Limb (tissue), 2 donors: Measurements from ENCODE around the gene SGPP2.
"Not testable (repeated sequence)": the region's sequence is repeated elsewhere in the genome, so short reads cannot be mapped to it uniquely, and the experiment has no call there.

Experiments used
- DNase-seq, 2 donors: peaks; one replicate each; pipeline ENCODE4 v3.0.0-alpha.2; 2016; ENCODE audit errors: extremely low spot score in 2 of 2

SGPP2 gene

DNA sequence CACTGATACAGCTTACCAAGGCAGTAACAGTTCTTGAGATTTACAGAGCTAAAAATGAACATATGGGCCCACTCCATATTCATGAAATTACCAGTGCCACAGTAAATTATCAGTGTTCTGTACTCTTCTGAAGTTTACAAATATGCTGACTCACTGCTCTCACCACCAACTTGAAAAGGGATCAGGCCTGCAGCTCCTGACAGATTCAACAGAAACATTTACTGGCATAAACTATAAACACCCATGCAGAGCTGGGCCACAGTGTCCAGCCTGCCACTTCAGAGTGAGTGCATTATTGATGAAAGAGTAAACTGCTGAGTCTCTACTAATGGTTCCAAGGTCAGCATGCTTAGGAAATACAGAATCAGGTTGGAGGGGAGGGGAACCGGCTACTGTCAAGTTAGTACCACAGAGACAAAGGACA is 148.4 kb downstream of the SGPP2 start:
- no peak for DNase-seq

DNA sequence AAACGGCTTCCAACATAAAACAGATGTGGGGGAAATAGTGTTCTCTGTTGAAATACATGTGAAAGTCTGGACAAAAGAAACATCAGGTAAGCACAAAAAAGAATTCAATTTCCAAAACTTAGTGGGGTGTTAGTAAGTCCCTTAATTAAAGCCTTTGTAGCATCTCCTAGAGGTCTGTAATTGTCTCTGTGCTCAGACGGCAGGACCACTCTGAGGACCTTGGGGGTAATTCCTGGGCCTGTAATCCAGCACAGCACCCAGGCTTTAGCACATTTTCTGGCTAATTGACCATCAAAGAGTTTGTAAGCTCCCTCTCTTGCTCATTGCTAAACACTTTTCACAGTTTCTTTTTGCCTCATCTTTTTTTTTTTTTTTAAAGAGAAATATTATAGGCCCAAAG is 151.3 kb downstream of the SGPP2 start:
- no peak for DNase-seq

DNA sequence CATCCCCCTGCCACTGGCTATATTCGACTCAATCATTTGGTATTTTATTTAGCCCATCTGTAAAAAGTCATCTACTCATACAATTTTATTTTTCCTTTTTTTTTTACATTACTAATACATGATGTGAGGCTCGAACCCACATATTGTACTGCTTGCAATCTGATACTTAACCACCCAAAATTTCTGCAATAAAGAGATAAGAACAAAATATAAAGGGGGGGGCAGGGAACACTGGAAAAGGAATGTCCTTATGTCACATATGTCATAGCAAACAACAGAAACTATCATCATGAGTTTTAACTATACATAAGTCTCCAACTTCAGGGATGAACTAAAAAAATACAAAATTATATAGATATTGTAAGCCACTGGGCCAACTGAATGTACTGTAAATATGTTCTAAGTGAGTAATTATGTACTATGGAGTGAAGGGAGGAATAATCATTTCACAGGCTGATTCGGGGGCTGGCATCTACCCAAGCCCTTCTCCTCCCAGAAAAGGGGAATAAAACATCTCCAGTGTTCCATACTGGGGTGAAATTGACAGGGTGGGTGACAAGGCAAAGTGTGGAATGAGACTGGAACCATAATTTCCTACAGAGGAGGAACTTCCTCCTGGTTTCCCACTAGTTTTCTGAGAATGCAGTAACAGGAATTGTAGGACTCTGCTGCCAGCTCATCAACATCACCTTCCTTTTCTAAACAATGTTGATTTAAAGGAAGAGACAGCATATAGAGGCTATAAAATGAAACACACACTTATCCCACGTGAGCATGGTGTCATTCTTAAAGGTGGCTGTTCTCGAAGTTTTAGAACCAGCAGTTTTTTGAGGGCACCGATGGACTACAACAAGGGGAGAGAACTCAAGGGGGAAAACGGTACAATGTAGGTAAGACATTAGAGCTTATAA is 152.1 kb downstream of the SGPP2 start:
- DNase-seq, result no peak

DNA sequence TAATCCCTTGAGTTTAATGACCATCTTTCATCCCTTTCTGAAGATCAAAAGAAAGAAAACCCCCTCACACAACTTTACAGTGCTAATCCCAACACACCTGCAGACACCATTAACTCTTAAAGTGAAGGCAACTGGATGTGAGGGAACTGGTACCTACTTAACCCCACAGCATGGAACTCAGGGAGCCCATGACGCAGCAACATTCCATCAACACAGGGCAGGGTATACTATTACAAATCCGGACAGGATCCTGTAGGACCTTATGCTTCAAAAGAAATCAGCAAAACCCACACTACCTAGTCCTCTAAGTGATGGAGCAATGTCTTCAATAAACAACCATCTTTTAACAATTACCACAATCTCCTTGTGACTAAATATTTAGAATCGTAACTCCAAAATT is 153.0 kb downstream of the SGPP2 start:
- no peak for DNase-seq

DNA sequence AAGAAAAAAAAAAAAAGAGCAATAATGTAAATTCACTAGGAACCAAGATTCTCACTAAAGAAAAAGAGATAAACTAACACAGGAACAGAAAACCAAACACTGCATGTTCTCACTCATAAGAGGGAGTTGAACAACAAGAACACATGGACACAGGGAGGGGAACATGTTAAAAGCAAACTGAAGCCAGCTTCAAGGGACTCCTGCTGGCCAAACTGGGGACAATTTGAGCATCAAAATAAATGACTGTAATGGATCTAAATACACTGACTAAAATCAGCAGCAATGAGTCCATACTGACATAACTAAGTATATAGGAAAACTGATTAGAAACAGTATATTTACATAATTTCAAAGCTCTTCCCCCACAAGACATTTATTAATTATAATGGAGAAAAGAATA is 158.6 kb downstream of the SGPP2 start:
- DNase-seq, result no peak

DNA sequence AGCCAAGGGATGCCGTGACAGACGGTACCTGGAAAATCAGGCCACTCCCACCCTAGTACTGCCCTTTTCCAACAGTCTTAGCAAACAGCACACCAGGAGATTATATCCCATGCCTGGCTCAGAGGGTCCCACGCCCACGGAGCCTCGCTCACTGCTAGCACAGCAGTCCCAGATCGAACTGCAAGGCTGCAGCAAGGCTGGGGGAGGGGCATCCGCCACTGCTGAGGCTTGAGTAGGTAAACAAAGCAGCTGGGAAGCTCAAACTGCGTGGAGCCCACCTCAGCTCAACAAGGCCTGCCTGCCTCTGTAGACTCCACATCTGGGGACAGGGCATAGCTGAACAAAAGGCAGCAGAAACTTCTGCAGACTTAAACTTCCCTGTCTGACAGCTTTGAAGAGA is 160.2 kb downstream of the SGPP2 start:
- not testable (repeated sequence) for DNase-seq

DNA sequence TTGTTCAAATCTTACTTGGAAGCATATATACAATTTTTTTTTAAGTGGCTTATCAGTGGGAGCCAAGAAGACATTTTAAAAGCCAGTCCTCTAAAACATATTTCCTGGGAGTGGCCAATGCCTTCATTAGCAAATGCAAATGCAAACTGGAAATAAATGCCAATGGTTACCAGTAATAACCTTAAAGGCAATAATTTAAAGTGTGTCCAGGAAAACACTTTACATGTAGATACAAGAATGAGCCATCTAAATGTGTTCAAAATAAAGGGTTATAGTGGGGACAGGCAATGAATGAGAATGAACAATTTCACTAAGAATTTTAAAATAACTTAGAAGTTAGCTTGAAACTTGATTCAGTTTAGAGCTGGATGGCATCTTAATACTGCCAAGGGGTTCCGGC is 167.3 kb downstream of the SGPP2 start:
- no peak for DNase-seq

DNA sequence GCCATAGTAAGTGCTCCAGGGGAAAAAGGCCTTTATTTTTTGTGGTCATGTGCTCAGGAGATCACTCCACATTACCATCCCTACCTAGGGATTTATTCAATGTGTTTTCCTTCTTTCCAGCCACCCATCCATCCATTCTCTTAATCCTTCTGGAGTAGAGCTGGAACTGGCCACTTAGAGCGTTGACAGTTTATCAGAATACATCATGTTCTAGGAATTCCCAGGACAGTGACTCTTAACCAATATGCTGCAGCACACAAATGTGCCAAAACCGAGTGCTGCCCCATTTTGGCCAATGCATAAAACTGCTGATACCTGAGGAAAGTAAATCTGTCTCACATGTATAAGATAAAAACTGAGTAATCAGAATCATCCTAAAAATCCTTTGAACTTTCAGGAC is 167.8 kb downstream of the SGPP2 start:
- no peak for DNase-seq

DNA sequence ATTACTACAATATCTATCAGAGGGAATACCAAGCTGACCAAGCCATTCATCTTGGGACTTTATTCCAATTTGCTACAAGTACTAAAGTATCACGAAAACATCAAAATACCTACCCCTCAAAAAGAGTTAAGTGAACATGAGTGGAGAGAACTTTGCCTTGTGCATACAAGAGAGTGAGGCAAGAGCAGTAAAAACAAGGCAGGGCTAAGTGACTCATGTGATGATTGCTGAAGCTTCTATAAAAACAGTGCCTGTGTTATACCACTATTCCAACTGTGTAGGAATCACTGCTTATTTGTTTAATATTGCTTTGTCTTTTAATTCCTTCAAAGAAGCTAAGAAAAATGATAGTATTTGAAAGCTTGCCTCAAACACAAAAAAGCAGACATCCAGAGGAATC is 170.3 kb downstream of the SGPP2 start:
- no peak for DNase-seq

DNA sequence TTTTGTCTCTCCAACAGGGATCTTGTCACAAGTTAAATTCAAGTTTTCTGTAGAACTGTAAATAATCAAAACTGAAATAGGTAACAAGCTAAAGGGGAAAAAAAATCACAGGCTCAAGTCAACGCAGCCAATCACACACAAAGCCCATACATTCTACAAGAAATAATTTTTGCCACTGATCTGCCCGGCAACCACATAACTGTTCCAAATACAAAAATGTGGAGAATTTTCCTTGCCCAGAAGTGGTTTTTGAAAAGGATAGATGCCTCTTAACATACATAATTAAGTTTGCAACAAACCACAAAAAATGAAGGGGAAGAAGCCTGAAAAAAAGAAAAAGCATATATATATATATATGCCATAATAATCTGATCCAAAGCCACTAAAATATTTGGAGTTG is 171.2 kb downstream of the SGPP2 start:
- DNase-seq, result no peak

DNA sequence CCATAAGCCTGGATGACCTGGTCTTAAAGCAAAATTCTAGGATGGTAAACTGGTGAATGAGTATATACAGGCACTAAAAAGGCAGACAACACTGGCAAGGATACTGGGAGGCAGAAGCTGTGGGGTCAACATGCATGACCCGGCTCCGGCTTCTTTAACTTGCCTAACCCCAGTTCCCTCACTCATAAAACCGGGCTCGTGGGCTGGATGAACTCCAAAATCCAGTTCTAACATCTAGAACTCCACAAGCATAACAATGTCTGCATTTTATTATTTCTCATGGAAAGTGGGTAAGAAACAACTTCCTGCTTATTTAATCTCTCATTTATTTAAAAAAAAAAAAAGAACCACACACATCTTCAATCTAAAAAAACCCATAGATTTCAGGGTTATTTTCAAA is 174.3 kb downstream of the SGPP2 start:
- no peak for DNase-seq

DNA sequence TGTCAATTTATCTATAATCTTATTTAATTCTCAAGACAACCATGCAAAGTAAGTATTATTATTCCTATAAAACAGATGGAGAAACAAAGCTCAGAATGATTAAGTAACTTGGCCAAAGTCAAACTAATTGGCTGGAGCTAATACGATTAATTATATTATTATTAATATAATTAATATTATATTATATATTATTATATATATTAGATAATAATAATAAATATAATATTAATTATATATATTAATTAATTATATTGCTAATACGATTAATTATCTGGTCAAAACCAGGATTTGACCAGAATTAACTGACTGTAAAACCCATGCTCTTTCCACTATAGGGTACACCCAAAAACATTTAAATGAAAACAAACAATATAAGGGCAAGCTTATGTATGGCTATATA is 179.2 kb downstream of the SGPP2 start:
- DNase-seq, result no peak

DNA sequence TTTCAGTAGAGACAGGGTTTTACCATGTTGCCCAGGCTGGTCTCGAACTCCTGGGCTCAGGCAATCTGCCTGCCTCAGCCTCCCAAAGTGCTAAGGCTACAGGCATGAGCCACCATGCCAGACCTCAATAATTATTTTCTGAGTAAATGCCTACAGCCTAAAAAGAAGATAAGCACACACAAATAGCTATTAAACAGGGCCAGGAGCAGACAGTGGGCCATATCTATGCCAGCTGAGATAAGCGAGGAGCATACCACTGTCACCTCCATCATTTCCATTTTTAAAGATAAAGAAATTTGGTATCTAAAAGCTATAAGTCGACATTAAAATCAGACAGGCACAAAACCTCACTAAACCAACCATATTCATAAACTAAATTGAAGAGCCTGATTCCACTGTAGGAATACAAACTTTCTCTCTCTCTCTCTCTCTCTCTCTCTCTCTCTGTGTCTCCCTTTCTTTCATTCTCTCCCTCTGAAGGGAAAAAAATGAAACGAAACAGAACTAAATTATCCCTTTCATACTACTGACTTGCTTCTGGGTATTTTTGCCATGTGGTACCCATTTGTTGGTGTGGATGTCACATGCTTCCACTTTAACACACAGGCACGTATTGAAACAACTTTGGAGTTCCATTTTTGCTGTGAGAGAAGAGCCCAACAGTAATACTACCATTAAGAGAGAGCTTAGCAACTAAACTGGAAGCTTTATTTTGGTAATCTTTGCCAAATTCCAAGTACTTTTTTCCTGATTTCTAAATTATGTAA is 180.6 kb downstream of the SGPP2 start:
- no peak for DNase-seq

DNA sequence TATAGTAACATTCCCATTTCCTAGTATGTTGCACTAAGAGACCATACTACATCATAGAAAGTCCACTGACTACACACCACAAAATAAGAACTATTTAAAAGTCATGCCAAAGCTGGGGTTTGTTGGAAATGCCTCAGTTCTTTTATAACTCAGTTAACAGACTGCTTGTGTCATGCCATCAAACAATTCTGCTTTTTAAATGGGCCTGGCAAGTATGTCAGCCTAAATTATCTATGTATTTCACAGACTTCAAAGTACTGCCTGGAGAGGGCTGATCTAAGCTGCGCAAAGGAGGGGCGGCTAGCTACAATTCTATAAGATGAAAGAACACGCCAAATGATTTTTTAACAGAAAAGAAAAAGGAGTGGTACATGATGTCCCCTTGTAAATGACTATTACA is 182.0 kb downstream of the SGPP2 start:
- no peak for DNase-seq

DNA sequence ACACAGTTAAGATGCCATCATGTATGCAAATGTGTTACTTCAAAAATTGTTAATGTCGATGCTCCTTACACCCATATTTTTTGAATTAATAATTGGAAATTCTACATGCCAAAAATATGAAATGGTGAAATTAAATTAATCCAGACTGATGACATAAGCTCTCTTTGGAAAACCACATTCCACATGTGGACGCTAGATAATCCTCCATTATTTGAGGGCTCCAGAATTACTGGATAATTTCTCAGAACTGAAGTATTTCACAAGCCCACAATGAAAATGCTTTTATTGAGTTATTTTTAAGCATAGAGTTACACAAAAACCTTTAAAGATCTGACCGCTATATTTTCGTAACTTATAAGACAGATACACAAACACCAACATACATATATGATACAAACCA is 183.7 kb downstream of the SGPP2 start:
- DNase-seq, result no peak

DNA sequence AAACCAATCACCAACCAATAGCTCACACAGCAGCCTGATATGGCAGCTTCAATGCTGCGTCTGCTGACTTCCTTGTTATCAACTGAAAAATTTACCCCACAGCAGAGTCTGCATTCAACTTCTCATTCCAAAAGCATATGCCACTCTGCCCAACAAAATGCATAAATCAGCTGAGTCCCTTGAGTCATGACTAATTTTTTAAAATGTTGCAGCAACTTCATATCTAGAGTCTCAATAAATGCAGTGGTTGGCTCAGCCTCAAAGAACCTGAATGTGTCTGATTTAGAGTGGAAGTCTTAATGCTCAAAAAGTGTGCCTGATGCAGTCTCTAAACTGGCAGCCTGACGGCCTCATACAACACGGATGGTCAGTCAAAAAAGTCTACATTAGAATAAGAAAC is 185.0 kb downstream of the SGPP2 start:
- no peak for DNase-seq
